GM18505 (cell line): ENCODE measurements around the gene SEL1L2.

ENCODE experiments used
- ATAC-seq: cut with Tn5 transposase; IDR thresholded peaks from one replicate; pipeline ENCODE4 v1.9.1; 2021; ENCODE audit not compliant: unreplicated experiment
- POLR2A ChIP-seq: IDR thresholded peaks from 4 replicates; pipeline ENCODE4 v1.6.1; 2011; ENCODE audit warnings: borderline replicate concordance; ENCODE audit not compliant: insufficient read depth, insufficient read length; ENCODE audit errors: extremely low read depth

Gene SEL1L2

DNA sequence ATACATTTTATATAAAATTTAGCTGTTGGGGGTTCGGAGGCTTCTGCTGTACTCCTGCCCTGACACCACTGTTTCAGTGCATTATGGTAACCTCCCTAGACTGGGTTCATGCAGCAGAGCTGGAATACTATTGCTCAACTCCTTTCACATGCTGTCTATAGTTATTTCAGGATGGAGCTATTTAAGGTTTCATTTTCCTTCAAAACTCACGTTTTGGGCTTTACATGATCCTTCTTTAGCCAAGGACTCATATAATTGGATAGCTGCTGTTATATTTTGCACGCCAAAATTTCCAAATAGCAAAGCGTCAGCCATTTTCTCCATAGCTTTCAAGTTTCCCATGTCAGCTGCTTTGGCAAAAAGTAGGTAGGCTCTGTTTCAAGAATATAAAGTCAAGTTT is 76.8 kb downstream of the SEL1L2 start:
- TF ChIP-seq POLR2A = no peak
- no peak for ATAC-seq

DNA sequence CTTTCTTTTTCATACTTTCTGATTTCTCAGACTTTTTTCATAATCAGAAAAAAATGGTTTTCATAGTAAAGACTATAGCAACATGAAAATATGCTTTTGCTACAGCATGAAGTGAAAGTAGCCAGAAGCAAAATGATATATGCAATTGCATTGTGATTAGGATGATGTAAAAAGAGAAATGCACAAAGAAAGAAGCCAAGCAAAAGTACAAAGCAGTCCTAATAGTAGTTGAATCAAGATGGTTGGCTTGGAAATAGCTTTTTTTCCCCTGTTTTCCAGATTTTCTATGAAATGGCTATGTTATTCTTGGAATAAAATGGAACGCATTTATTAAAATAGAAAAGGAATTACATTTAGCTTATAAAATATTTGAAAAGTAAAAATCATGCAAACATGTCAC is 77.3 kb downstream of the SEL1L2 start:
- no peak for TF ChIP-seq POLR2A
- no peak for ATAC-seq

DNA sequence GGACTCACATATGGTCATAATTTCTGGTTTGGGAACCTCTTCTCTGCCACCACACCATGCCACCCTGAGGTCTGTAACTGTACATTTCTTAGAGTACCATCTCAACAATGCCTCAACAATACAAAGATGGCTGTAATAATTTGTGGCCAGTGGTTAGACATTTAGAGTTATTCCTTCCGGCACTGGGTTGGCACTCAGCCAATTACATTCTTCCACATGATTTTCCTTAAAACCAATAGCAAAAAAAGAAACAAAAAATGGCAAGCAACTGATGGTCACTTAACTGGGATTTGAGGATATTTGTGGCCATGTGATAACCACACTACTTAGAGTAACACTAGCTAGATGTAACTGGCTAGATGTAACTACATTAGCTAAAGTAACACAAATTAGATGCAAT is 79.9 kb downstream of the SEL1L2 start:
- no peak for TF ChIP-seq POLR2A
- ATAC-seq = no peak

DNA sequence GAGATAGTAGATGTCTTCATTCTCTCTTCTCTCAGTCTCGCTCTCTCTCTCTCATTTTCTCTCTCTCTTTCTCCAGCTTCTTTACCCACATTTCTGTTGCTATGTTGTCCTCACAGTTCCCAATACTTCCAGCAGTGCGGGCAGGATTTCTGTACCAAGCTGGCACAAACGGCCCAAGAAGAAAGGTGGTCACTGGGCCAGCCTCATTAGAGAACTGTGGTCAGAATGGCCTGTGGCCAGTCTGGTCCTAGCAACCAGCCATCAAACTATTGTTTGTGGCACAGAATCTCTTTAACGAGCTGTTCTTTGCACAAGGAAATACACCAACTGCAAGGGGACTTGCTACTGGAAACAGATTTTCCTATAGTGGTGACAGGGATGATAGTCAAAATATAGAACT is 81.3 kb downstream of the SEL1L2 start:
- TF ChIP-seq POLR2A = no peak

DNA sequence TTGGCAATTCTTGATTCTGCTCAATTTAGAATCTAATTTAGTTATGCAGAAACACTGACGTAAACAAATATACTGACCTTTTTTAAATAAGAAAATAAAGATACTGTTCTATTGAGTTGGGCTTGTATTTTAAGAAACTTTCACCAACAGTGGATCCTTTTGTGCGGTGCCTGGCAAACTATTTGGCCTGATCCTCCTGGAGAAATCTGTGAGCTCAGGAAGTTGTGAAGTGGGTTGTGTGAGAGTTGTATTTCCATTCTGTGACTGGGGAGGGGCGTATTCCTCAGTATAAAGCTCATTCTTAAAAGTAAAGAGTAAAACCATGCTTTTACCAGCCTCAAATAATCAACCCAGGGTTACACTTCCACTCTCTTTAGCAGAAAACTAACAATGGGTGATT is 85.6 kb downstream of the SEL1L2 start:
- no peak for ATAC-seq
- no peak for TF ChIP-seq POLR2A

More for the DNA sequence above, 81.3 kb downstream of the SEL1L2 start:
- no peak for ATAC-seq

DNA sequence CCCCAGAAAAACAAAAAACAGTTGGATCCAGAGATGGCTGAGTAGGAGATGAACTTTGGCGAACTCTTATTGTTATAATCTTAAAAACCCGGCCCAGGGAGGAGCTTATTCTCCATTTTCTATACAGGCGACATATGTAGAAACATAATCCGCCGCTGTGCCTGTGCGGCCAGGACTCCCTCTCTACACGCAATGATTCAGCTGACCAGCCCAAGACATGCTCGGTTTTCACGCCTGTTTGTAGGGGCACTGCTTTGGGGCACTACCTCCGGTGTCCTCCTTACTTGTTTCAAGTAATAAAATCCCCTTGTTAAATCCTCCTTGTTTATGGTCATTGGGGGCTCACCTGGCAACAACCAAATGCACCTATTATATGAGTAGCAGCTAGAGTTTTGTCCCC is 89.9 kb downstream of the SEL1L2 start:
- ATAC-seq = no peak
- TF ChIP-seq POLR2A = no peak

DNA sequence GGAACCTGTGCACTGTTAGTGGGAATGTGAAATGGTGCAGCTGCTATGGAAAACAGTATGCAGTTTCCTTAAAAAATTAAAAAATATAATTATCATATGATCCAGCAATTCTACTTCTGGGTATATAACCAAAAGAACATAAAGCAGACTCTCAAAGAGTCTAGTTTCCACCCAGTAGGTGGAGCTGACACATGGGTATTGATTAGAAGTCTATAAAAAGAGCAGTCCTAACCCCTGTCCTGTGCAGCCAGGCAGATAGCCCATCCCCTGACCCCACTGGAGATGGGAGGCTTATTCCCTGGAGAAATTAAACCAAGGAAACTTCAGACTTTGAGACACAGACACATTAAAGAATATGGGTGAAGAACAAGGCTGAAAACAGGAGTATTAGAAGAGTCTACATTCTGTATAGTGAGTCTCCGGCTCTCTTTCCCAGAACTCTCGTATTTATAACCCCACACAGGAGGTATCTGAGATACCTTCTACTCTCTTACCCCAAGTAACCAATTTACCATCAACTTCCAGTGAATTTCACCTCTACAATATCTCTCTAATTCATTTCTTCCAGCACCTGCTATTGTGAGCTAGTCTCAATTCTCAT is 92.3 kb downstream of the SEL1L2 start:
- no peak for ATAC-seq
- no peak for TF ChIP-seq POLR2A

DNA sequence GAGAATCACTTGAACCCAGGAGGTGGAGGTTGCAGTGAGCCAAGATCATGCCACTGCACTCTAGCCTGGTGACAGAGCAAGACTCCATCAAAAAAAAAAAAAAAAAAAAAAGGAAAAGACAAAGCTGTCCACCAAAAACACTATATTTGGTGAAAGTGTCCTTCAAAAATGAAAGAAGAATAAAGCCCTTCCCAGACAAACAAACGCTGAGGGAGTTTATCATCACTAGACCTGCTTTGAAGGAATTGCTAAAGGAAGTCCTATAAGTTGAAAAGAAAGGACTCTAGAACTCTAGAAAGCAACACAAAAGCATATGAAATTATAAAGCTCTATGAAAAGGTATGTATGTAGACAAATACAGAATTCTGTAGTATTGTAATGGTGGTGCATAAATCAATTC is 98.8 kb downstream of the SEL1L2 start:
- no peak for ATAC-seq
- TF ChIP-seq POLR2A = no peak

DNA sequence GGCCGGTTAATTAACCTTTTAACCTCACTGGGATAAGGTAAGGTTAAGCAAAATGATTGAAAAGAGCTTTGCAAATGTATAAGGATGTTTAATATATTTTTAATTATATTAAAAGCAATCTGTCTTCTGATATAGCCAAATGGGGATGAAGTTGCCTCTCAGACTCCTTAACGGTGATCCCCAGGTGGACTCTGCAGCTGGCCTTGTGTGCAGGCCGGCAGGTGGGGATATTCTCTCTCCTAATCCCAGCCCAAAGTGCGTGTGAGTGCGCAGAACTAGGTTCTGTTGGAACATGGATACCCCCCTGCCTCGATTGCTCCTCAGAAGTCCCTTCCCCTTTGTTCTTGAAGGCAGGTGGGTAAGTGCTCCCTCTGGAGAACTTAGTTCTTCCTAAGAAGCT is 105.6 kb downstream of the SEL1L2 start:
- ATAC-seq = no peak
- TF ChIP-seq POLR2A = no peak

DNA sequence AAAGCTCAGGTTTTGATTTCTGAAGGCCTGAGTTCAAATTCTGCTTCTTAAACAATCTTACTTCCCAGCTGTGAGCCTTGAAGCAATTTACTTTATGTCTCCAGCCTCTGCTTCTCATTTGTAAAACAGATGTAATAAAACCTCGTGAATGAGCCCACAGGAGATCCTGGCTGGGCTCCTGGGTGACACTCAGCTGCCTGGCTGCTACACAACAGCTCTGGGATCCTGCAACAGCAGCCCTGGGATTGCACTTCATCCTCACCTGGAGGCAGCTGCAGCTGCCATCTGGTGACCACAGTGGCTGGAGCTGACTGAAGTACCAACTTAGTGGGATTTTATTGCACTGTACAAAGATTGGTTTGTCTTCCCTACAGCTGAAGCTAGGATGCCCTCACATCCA is 107.0 kb downstream of the SEL1L2 start:
- TF ChIP-seq POLR2A = no peak
- ATAC-seq = no peak

DNA sequence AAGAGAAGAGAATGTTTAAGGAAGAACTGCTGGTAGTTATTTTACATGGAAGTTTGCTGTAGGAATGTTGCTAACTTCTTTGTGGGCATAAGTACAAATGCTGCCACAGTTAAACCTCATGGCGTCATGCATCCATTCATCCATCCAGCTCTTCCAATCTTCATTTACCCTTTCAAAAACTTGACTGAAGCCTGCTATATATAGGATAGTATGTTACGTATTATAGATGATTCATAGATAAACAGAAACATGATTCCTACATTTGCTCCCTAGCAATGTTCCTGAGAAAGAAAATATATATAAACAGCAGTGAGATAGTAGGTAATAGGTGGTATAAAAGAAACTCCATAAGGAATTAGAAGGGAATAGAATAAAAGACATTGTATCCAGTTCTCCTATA is 111.8 kb downstream of the SEL1L2 start:
- no peak for TF ChIP-seq POLR2A
- no peak for ATAC-seq

DNA sequence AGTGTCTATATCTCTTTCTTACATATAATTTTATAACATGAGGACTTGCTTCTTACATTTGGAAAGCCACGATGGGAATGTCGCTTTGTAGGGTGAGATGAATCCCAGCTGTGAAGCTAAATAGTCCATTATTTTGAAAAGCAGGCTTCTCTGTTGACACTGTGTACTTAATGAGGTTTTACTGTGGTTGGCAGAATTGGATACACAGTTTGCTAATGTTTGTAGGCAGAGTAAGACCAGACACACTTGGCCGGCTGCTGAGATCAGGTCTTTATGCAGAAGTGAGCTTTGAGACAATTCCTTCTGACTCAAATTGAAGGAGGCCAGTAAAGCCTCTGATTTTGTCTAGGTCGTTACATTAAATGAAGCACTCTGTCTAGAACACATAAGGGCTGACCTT is 112.6 kb downstream of the SEL1L2 start:
- ATAC-seq = no peak
- TF ChIP-seq POLR2A = no peak

DNA sequence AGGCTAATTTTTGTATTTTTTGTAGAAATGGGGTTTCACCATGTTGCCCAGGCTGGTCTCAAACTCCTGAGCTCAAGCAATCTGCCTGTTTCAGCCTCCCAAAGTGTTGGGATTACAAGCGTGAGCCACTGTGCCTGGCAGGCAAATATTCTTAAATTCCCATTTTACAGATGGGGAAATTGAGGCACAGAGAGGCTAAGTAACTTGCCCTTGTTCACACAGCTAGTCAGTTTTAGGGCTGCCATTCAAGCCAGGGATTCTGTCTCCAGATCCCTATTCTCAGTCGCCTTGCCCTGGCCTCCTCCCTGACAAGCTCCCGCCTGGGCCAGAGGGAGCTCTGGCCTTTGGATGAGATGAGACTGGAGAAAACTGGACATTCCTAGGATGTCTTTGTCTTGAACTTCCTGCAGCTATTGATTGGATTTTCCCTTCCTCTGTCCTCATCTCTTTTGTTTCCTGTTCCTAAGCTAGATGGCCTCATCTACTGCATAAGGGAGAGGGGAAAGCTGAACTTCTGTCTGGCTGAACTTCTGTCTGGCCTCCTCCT is 115.1 kb downstream of the SEL1L2 start:
- no peak for ATAC-seq
- TF ChIP-seq POLR2A = no peak

DNA sequence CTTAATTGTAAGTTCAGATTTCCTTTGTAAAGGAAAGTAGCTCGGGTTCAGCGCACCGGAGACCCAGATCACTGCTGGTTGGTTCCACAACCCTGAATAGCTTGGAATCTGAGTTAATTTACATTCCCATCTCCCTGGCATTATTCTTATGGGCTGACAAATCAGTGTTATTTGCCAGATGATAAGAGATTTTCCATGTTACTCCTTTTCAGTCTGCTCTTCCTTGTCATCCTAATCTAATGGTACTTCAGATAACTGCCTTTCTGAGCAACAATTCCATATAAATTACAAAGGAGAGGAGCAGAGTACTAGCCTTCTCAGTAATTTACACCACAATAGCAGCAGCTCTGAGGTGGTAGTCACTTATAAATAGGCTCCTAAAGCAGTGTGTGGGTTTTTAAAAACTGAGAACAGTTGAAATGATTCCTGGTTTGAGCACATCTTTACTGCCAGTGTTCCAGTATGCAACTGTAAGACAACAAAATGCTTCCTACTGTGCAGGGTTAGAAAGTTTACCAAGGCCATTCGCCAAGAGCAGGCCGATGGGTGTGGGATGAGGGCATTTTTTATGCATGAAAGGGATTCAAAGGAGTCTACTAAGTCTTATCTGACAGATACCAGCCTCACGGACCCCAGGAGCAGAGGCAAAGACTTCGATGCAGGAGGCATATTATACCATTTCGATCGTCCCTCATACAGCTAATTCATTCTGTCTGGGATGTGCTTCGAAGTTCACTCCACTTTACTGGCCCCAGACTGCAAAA is 115.8 kb downstream of the SEL1L2 start:
- ATAC-seq = no peak
- TF ChIP-seq POLR2A = no peak
